Measurements from ENCODE around the gene JUND. TPM values are rescaled to one million over a fixed set of nuclear protein-coding genes. Genes with fewer than 3 reads are reported as not detected.

JUND gene
- total and polyA plus RNA-seq, 3 experiments from 2014 or later: 174 to 327 (median 300) TPM

DNA sequence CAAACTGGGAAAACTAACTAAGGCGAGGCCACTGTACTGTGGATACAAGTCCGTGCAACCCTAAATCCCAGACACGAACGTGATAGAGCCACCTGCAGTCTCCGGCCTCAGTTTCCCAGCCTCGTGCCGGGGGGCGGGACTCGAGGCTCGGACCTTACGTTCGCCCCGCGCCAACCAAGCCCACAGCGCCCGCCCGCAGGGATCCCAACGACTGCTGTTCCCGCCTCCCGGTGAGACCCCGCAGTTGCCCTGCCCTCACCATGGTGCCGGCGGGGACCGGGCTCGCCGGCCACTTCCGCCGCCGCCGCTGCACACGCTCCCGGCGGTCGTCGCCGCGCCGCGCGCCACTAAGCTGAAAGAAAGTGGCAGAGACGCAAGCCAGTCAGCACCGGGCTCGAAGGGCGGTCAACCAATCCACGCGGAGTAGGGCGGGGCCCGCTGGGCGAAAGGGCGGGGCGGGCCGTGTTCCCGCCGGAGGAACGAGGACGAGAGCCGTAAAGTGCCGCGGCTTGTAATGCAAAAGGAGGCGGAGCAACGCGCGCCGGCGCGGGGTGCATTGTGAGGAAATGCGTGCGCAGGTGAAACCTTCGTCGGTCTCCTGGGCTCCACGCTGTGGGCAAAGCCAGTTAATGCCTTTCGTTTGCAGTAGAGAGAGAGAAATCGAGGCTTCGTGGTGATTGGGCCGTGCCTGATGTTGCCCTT, 41.5 kb upstream of the JUND start, which contains the start of gene LSM4:
TSS of gene LSM4 (minus strand) at position 318 of the 702 bp plus-strand sequence. CDS start at position 262, 56 bp downstream.
- Mint-ChIP-seq H3K27me3 (no peaks in the 10 kb centered on the region), H3K4me3 (peak within 1 kb of the TSS; percentile 78 to 91 (median 83)), H3K4me1 (peaks cover 45 to 58% (median 53%) of the 10 kb centered on the region in 3 donors), H3K9me3 (no peaks in the 10 kb centered on the region), H3K27ac (peak within 1 kb of the TSS; percentile 89 to 98 (median 98)), H3K36me3 (no peaks in the 10 kb centered on the region)
- peak; percentile 99 to 100 (median 99) for DNase-seq
- peaks cover 57% of the 10 kb centered on the region for H3K4me1 ChIP-seq (ENCODE audit: insufficient read depth, low read length)
- H3K36me3 ChIP-seq (ENCODE audit: insufficient read depth, low read length): no peaks in the 10 kb centered on the region
- H3K9me3 ChIP-seq (ENCODE audit: low read length): no peaks in the 10 kb centered on the region
- CTCF ChIA-PET: interaction anchor here (0.6 to 13.4 kb wide), 12 partner anchors 12 to 192 kb away, joined by 3 to 299 read pairs (median 4); partner anchors contain the start of genes IQCN and JUND
- POLR2A ChIA-PET: interaction anchor here (0.6 to 3.7 kb wide), 8 partner anchors 10 to 130 kb away, joined by 3 to 240 read pairs (median 5); partner anchors contain the start of genes JUND, MPV17L2 and PGPEP1
- H3K4me3 ChIP-seq (ENCODE audit: low read length): peak within 1 kb of the TSS; percentile 88
- H3K27ac ChIP-seq (ENCODE audit: low read depth, low read length): peak within 1 kb of the TSS; percentile 91
- H3K27me3 ChIP-seq (ENCODE audit: insufficient read depth, low read length, poor library complexity, severe bottlenecking): no peaks in the 10 kb centered on the region

DNA sequence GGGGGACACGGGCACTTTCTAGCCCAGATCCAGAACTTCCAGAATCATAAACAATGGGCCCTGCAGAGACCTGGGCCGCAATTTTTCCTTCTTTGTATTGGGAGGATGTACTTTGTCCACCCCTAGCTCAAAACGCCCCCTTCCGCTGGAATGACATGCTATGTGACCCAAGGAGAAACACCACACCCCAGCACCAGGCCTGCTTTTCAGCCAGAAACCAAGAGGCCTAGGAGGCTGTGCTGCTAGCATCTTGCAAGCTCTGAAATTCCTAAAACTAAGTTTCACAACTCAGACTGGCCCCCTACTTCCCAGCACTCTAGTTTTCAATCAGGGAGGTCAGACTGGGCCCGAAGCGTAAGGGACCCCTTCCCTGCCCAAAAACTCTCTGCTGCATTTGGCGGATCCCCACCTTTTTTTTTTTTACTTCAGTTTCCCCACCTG, 40.9 kb upstream of the JUND start:
- Histone ChIP-seq H3K27me3 (ENCODE audit: insufficient read depth, low read length, poor library complexity, severe bottlenecking) (no peaks in the 10 kb centered on the region), H3K27ac (ENCODE audit: low read depth, low read length) (peak overlapping the region; percentile 91), H3K4me3 (ENCODE audit: low read length) (peak overlapping the region; percentile 88), H3K36me3 (ENCODE audit: insufficient read depth, low read length) (no peaks in the 10 kb centered on the region), H3K4me1 (ENCODE audit: insufficient read depth, low read length) (peaks cover 60% of the 10 kb centered on the region), H3K9me3 (ENCODE audit: low read length) (no peaks in the 10 kb centered on the region)
- ChIA-PET CTCF (interaction anchor here (0.6 to 13.4 kb wide), 14 partner anchors 12 to 192 kb away, joined by 3 to 299 read pairs (median 4); partner anchors contain the start of genes IQCN and JUND), POLR2A (interaction anchor here (0.7 to 3.7 kb wide), 7 partner anchors 9 to 89 kb away, joined by 3 to 240 read pairs (median 6); partner anchors contain the start of gene JUND)
- H3K4me3 Mint-ChIP-seq: peak overlapping the region; percentile 78 to 91 (median 83)
- no peaks in the 10 kb centered on the region for H3K36me3 Mint-ChIP-seq
- DNase-seq: peak in 1 of 5 donors; percentile 27
- H3K4me1 Mint-ChIP-seq: peaks cover 50 to 64% (median 59%) of the 10 kb centered on the region in 3 donors
- no peaks in the 10 kb centered on the region for H3K9me3 Mint-ChIP-seq
- no peaks in the 10 kb centered on the region for H3K27me3 Mint-ChIP-seq
- peak overlapping the region; percentile 85 to 98 (median 95) for H3K27ac Mint-ChIP-seq

DNA sequence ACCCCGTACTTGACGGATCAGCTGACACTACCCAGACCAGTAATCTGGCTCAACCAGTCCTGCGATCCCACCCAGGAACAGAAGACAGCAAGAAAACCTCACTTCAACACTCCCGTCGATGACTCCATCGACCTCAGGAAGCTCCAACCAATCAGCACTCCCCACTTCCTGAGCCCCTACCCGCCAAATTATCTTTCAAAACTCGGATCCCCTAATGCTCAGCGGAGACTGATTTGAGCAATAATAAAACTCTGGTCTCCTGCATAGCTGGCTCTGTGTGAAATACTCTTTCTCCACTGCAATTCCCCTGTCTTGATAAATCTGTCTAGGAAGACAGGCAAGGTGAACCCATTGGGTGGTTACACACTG, 40.3 kb upstream of the JUND start:
- no peaks in the 10 kb centered on the region for H3K36me3 ChIP-seq (ENCODE audit: insufficient read depth, low read length)
- Mint-ChIP-seq H3K4me3 (peak overlapping the region; percentile 78 to 91 (median 83)), H3K4me1 (peaks cover 50 to 64% (median 59%) of the 10 kb centered on the region in 3 donors), H3K27me3 (no peaks in the 10 kb centered on the region), H3K36me3 (no peaks in the 10 kb centered on the region), H3K27ac (peak overlapping the region; percentile 85 to 98 (median 95)), H3K9me3 (no peaks in the 10 kb centered on the region)
- peak in 1 of 5 donors; percentile 30 for DNase-seq
- POLR2A ChIA-PET: interaction anchor here (1.0 to 3.7 kb wide), 6 partner anchors 9 to 42 kb away, joined by 4 to 240 read pairs (median 18); partner anchors contain the start of gene JUND
- peak overlapping the region; percentile 91 for H3K27ac ChIP-seq (ENCODE audit: low read depth, low read length)
- peak overlapping the region; percentile 88 for H3K4me3 ChIP-seq (ENCODE audit: low read length)
- H3K27me3 ChIP-seq (ENCODE audit: insufficient read depth, low read length, poor library complexity, severe bottlenecking): no peaks in the 10 kb centered on the region
- peaks cover 60% of the 10 kb centered on the region for H3K4me1 ChIP-seq (ENCODE audit: insufficient read depth, low read length)
- H3K9me3 ChIP-seq (ENCODE audit: low read length): no peaks in the 10 kb centered on the region
- CTCF ChIA-PET: interaction anchor here (1.4 to 13.4 kb wide), 9 partner anchors 11 to 69 kb away, joined by 3 to 299 read pairs (median 5); partner anchors contain the start of genes IQCN and JUND

DNA sequence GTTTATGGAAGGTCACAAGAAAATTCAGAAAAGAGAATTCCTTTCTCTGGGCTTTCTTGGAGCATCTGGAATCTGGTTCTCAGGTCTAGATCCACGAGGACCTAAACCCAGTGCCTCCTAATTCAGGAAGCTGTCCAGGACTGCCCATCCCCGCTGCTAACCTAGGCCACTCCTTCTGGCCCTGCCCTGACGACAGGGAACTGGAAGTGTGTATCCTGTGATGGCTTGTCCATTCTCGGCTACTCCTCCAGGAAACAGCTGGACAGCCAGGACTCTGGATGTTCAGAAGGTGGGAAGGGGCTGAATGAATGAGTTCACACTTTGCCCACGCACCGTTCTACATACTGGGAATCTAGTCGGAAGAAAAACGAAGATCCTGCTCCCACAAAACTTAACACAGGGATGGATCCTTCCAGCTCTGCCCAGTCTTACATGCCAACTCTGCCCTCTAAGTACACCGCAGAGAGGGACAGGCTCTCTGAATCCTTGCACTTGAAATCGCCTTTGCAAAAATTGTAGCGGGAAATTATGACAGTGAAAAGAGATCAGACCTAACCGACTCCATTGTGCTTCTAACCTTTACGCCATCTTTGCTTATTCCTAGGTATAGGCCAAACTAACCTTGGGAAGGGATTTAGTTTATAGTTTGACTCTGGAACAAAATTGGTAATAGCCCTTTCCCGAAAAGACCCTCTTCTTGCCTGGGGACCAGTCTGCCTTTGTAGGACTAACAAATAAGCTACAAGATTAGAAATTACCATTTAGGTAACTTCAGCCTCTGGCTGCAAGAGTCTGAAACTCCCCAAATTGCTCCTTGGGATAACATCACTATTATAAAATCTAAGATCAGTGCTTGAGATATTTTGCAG, 39.7 kb upstream of the JUND start:
- H3K36me3 ChIP-seq (ENCODE audit: insufficient read depth, low read length): no peaks in the 10 kb centered on the region
- Mint-ChIP-seq H3K4me1 (peaks cover 51 to 66% (median 59%) of the 10 kb centered on the region in 3 donors), H3K4me3 (peak overlapping the region; percentile 78 to 91 (median 83)), H3K27me3 (no peaks in the 10 kb centered on the region), H3K9me3 (no peaks in the 10 kb centered on the region), H3K36me3 (no peaks in the 10 kb centered on the region), H3K27ac (peak overlapping the region; percentile 85 to 98 (median 95))
- POLR2A ChIA-PET: interaction anchor here (1.2 to 3.7 kb wide), 5 partner anchors 14 to 41 kb away, joined by 4 to 240 read pairs (median 29); partner anchors contain the start of gene JUND
- H3K27me3 ChIP-seq (ENCODE audit: insufficient read depth, low read length, poor library complexity, severe bottlenecking): no peaks in the 10 kb centered on the region
- CTCF ChIA-PET: interaction anchor here (1.2 to 13.4 kb wide), 7 partner anchors 8 to 69 kb away, joined by 3 to 299 read pairs (median 5); partner anchors contain the start of genes IQCN and JUND
- no peaks in the 10 kb centered on the region for H3K9me3 ChIP-seq (ENCODE audit: low read length)
- peaks cover 60% of the 10 kb centered on the region for H3K4me1 ChIP-seq (ENCODE audit: insufficient read depth, low read length)
- H3K4me3 ChIP-seq (ENCODE audit: low read length): peak overlapping the region; percentile 88
- peak overlapping the region; percentile 91 for H3K27ac ChIP-seq (ENCODE audit: low read depth, low read length)
- DNase-seq: no peak

DNA sequence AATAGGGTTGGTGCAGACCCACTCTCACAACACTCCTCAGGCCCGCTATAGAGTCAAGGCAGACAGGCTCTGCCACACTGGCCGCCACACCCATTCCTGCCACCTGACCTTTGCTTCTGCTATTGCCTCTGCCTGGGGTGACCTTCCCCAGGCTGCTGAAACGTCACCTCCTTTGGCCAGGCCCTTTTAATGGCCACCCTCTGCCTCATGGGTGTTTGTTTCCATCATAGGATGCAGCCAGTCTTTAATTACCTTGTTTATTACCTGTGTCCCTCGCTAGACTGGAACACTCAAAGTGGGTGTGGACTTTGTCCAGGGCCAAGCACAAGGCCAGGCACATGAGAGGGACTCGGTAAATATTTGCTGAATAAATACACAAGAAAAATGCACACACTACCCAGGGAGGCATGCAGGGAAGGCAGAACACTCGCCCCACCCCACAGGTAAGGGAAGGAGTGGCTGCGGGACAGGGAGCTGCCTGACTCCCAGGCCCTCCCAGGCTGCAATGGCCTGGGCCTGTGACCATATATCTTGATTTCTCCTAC, 38.2 kb upstream of the JUND start:
- CTCF ChIA-PET: interaction anchor here (0.8 to 13.4 kb wide), 3 partner anchors 9 to 42 kb away, joined by 3 to 299 read pairs (median 5); partner anchors contain the start of genes IQCN and JUND
- peaks cover 51 to 69% (median 59%) of the 10 kb centered on the region in 3 donors for H3K4me1 Mint-ChIP-seq
- no peaks in the 10 kb centered on the region for H3K9me3 ChIP-seq (ENCODE audit: low read length)
- peak overlapping the region in 6 of 7 donors; percentile 39 to 88 (median 68) for H3K4me3 Mint-ChIP-seq
- peaks cover 0 to 11% (median 2%) of the 10 kb centered on the region in 3 donors for H3K36me3 Mint-ChIP-seq
- H3K27ac Mint-ChIP-seq: peak overlapping the region; percentile 66 to 96 (median 90)
- H3K36me3 ChIP-seq (ENCODE audit: insufficient read depth, low read length): no peaks in the 10 kb centered on the region
- H3K27me3 ChIP-seq (ENCODE audit: insufficient read depth, low read length, poor library complexity, severe bottlenecking): no peaks in the 10 kb centered on the region
- no peak overlapping the region for H3K4me3 ChIP-seq (ENCODE audit: low read length)
- no peaks in the 10 kb centered on the region for H3K9me3 Mint-ChIP-seq
- no peak for DNase-seq
- H3K4me1 ChIP-seq (ENCODE audit: insufficient read depth, low read length): peaks cover 60% of the 10 kb centered on the region
- H3K27ac ChIP-seq (ENCODE audit: low read depth, low read length): no peak overlapping the region
- no peaks in the 10 kb centered on the region for H3K27me3 Mint-ChIP-seq
- POLR2A ChIA-PET: interaction anchor here (0.8 to 3.7 kb wide), 3 partner anchors 15 to 39 kb away, joined by 4 to 240 read pairs (median 8); partner anchors contain the start of gene JUND

DNA sequence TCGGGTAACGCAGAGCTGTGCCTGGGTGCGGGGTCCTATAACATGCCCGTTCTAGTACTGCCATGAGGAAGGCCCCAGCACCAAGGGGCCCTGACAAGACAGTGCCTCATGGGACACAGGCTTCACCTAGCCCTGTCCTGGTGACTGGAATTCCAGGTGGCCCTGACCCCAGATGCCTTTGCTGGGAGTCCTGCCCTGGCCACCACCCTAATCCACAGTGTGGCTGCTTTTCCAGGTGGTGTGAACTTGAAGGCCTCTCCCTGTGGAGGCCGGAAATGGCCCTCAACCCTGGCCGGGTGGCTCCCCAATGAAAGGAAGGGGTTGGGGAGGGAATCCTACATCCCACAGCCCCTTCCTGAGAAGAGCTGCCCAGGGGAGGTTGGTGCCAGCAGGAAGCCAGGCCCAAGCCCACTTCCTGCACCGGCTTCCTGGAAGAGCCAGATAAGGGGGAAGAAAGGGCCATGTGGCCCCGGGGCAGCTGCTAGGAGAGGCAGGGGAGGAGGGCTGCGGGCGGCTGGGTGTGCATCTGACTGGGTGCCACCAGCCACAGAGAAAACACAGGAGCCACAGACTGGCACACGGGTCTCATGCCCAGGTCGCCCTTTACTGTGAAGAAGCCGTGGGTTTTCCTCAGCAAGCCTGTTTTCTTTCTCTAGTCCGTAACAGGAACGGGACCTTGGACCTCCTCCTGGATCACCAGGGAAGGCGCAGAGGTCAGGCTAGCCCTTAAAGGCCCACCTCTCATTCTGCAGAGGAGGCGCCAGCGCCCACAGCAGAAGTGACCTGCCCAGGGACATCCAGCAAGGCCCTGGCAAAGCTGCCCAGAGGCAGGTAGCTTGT, 36.8 kb upstream of the JUND start:
- DNase-seq: peak; percentile 42 to 61 (median 50)
- Mint-ChIP-seq H3K27ac (peak overlapping the region; percentile 88 to 97 (median 94)), H3K27me3 (no peaks in the 10 kb centered on the region), H3K9me3 (no peaks in the 10 kb centered on the region), H3K36me3 (peaks cover 0 to 23% (median 2%) of the 10 kb centered on the region in 3 donors), H3K4me3 (peak overlapping the region; percentile 61 to 80 (median 73)), H3K4me1 (peaks cover 45 to 63% (median 51%) of the 10 kb centered on the region in 3 donors)
- Histone ChIP-seq H3K9me3 (ENCODE audit: low read length) (no peaks in the 10 kb centered on the region), H3K4me3 (ENCODE audit: low read length) (peak overlapping the region; percentile 35), H3K27me3 (ENCODE audit: insufficient read depth, low read length, poor library complexity, severe bottlenecking) (no peaks in the 10 kb centered on the region), H3K4me1 (ENCODE audit: insufficient read depth, low read length) (peaks cover 51% of the 10 kb centered on the region), H3K27ac (ENCODE audit: low read depth, low read length) (peak overlapping the region; percentile 57), H3K36me3 (ENCODE audit: insufficient read depth, low read length) (peaks cover 3% of the 10 kb centered on the region)
- POLR2A ChIA-PET: interaction anchor here (0.6 to 3.4 kb wide), 6 partner anchors 11 to 48 kb away, joined by 3 to 72 read pairs (median 7); partner anchors contain the start of gene JUND
- CTCF ChIA-PET: interaction anchor here (0.8 to 13.4 kb wide), 6 partner anchors 9 to 94 kb away, joined by 3 to 299 read pairs (median 3); partner anchors contain the start of genes IQCN and JUND

All from CD8-positive, alpha-beta memory T cell (primary cell).